HG02759 (cell line): ENCODE measurements around the gene SVOPL.
"Not testable (repeated sequence)": the region's sequence is repeated elsewhere in the genome, so short reads cannot be mapped to it uniquely, and the experiment has no call there.

ENCODE experiments used
- ATAC-seq: cut with Tn5 transposase; IDR thresholded peaks from one replicate; pipeline ENCODE4 v1.9.1; 2021; ENCODE audit warnings: mild to moderate bottlenecking, moderate library complexity; ENCODE audit not compliant: unreplicated experiment

SVOPL gene

GRCh38 chr7:138700857-138701536 lies at the start of gene SVOPL:
Gene SVOPL, minus strand, starts transcription at chr7:138701362. Its CDS starts 22,317 bp downstream, at chr7:138679045.
- ATAC-seq, result no peak

- no peak for ATAC-seq
These were observed 49.3 kb upstream of the SVOPL start for GRCh38 chr7:138750473-138750872.

GRCh38 chr7:138749960-138750359 lies 48.8 kb upstream of the SVOPL start:
- ATAC-seq, result no peak

- ATAC-seq, result no peak
These were observed 47.5 kb upstream of the SVOPL start for GRCh38 chr7:138748666-138749065.

- ATAC-seq, result no peak
These were observed 44.9 kb upstream of the SVOPL start for GRCh38 chr7:138746073-138746472.

- ATAC-seq, result no peak
These were observed 44.0 kb upstream of the SVOPL start for GRCh38 chr7:138745189-138745588.

- ATAC-seq, result no peak
These were observed 40.2 kb upstream of the SVOPL start for GRCh38 chr7:138741453-138741735.

- ATAC-seq, result no peak
These were observed 38.7 kb upstream of the SVOPL start for GRCh38 chr7:138739859-138740258.

- peak; percentile 89 for ATAC-seq
These were observed 37.6 kb upstream of the SVOPL start for GRCh38 chr7:138738551-138739335.

- no peak for ATAC-seq
These were observed 37.0 kb upstream of the SVOPL start for GRCh38 chr7:138738114-138738513.

GRCh38 chr7:138735399-138735798 lies 34.2 kb upstream of the SVOPL start:
- no peak for ATAC-seq

- not testable (repeated sequence) for ATAC-seq
These were observed 30.6 kb upstream of the SVOPL start for GRCh38 chr7:138731733-138732132.

GRCh38 chr7:138729444-138729843 lies 28.3 kb upstream of the SVOPL start:
- no peak for ATAC-seq

- ATAC-seq, result no peak
These were observed 26.4 kb upstream of the SVOPL start for GRCh38 chr7:138727336-138728099.

GRCh38 chr7:138726288-138726687 lies 25.1 kb upstream of the SVOPL start:
- no peak for ATAC-seq

GRCh38 chr7:138720286-138720685 lies 19.1 kb upstream of the SVOPL start:
- ATAC-seq, result no peak

- ATAC-seq, result no peak
These were observed 15.7 kb upstream of the SVOPL start for GRCh38 chr7:138716889-138717288.

- ATAC-seq, result no peak
These were observed 12.0 kb upstream of the SVOPL start for GRCh38 chr7:138713191-138713590.

- ATAC-seq, result no peak
These were observed 11.5 kb upstream of the SVOPL start for GRCh38 chr7:138712652-138713051.

GRCh38 chr7:138710536-138711385 lies 9.6 kb upstream of the SVOPL start:
- no peak for ATAC-seq

- ATAC-seq, result no peak
These were observed 4.0 kb upstream of the SVOPL start for GRCh38 chr7:138705167-138705566.
